Activated CD4-positive, alpha-beta T cell treated with anti-CD3 and anti-CD28 coated beads, Interleukin-2, Interleukin-4, amounts not matched to agents 100 ng/mL and 50 ng/mL, durations not matched to agents 16 hours and 8 hours (primary cell): Measurements from ENCODE around the gene SEC16A.

Source experiments
- DNase-seq: peaks from one replicate; pipeline ENCODE4 v3.0.0-alpha.2; 2020; ENCODE audit warnings: low spot score

The SEC16A gene

GRCh38 chr9:136517950-136518349 lies 35.1 kb upstream of the SEC16A start:
- DNase-seq, result no peak

- DNase-seq, result no peak
Measured at GRCh38 chr9:136517012-136517743, 34.3 kb upstream of the SEC16A start.

- DNase-seq, result no peak
Measured at GRCh38 chr9:136516191-136516654, 33.4 kb upstream of the SEC16A start.

DNA sequence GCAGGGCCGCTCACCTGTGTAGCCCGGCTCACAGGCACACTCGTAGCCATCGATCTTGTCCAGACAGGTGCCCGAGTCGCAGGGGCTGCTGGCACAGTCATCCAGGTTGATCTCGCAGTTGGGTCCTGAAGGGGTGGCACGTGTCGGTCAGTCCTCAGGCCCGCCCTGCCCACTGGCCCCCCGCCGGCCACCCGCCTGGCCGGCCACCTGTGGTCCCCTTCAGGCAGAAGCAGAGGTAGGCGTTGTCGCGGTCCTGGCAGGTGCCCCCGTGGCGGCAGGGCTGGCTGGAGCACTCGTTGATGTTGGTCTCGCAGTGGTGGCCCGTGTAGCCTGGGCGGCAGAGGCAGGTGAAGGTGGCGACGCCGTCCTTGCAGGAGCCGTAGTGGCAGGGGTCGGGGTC lies 32.4 kb upstream of the SEC16A start:
- DNase-seq, result no peak

- no peak for DNase-seq
Measured at GRCh38 chr9:136514022-136514714, 31.3 kb upstream of the SEC16A start.

DNA sequence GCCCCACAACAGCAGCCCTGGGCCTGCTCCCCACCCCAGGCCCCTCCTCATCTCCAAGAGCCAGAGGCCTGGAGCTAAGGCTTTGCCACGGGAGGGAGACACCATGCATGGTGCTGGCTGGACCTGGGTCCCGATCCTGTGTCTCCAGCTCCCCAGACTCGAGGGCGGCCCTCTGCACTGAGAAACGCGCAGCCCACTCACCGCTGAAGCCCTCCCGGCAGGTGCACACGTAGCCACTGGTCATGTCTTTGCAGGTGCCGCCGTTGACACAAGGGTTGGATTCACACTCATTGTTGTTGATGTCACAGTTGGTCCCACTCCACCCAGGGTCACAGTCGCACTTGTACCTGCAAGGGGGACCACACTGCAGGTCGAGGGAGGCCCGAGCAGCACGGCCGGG lies 30.4 kb upstream of the SEC16A start:
- DNase-seq, result no peak

- peak; percentile 19 for DNase-seq
Measured at GRCh38 chr9:136512651-136513071, 29.8 kb upstream of the SEC16A start.

- no peak for DNase-seq
Measured at GRCh38 chr9:136511670-136512592, 29.1 kb upstream of the SEC16A start.

DNA sequence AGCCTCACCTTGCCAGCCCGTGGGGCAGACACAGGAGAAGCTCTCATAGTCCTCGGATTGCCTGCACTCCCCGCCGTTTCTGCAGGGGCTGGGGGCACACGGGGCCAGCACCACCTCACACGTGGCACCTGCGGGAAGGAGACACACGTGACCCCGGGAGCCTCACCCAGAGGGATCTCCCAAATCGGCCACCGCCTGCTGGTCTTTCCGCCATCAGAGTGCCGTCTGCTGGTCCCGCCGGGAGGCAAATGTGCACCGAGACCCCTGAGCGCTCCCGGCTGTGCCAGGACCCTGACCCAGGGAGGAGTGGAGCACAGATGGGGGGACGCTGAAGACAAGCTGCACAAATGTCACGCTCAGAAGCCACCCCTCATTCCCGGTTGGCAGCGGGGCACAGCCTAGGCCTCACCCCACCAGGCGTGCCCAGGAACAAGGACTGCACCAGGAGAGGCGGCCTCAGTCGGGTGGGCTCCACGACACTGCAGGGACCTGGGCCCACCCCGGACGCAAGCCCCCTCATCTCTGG lies 28.4 kb upstream of the SEC16A start:
- no peak for DNase-seq

- DNase-seq, result no peak
Measured at GRCh38 chr9:136510561-136510960, 27.7 kb upstream of the SEC16A start.

DNA sequence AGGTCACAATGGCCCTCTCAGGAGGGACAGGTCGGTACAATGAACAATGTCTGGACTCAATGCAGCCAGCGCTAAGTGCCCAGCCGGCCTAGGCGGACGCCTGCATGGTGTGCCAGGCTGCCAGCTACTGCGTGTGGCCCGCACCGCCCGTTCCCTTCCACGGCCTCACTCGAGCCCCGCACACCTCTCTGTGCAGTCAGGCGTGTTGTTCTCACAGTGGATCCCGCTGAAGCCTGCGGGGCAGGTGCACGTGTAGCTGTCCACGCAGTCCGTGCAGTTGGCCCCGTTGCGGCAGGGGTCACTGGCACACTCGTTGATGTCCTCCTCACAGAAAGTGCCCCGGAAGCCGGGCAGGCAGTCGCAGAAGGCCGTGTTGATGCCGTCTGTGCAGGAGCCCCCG lies 26.7 kb upstream of the SEC16A start:
- no peak for DNase-seq

DNA sequence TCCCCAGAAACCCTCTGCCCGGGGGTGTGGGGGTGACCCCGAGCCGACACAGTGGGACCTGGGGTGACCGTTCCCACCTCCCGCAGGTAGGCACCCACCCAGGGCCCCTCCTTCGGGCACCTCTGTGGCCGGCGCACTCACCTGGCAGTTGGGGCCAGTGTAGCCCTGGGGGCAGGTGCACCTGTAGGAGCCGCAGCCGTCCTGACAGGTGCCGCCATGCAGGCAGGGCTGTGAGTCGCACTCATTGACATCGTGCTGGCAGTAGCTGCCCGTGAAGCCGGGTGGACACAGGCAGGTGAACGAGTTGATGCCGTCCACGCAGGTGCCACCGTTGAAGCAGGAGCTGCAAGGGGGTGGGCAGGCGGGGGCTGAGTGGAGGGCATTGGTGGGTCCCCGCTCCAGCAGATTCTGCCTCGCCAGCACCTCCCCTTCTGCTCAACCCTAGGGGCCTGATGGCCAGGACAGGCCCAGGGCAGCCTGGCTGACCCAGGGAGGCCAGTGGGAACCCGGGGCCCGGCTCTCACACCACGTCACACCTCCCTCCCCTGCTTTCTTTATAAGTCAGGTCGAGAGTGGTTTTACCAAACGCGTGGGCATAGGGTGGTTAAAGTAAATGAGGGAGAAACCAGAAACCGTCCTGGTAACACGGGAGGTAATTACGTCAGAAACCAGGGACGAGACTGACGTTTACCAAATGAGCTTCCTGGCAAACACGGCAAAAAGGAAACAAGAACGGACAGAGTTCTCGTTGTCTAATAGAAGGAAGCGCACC lies 26.1 kb upstream of the SEC16A start:
- DNase-seq, result peak; percentile 22

GRCh38 chr9:136507992-136508375 lies 25.1 kb upstream of the SEC16A start:
- no peak for DNase-seq

- no peak for DNase-seq
Measured at GRCh38 chr9:136507221-136507991, 24.6 kb upstream of the SEC16A start.

- no peak for DNase-seq
Measured at GRCh38 chr9:136506425-136506824, 23.6 kb upstream of the SEC16A start.

- no peak for DNase-seq
Measured at GRCh38 chr9:136505406-136506403, 22.9 kb upstream of the SEC16A start.

DNA sequence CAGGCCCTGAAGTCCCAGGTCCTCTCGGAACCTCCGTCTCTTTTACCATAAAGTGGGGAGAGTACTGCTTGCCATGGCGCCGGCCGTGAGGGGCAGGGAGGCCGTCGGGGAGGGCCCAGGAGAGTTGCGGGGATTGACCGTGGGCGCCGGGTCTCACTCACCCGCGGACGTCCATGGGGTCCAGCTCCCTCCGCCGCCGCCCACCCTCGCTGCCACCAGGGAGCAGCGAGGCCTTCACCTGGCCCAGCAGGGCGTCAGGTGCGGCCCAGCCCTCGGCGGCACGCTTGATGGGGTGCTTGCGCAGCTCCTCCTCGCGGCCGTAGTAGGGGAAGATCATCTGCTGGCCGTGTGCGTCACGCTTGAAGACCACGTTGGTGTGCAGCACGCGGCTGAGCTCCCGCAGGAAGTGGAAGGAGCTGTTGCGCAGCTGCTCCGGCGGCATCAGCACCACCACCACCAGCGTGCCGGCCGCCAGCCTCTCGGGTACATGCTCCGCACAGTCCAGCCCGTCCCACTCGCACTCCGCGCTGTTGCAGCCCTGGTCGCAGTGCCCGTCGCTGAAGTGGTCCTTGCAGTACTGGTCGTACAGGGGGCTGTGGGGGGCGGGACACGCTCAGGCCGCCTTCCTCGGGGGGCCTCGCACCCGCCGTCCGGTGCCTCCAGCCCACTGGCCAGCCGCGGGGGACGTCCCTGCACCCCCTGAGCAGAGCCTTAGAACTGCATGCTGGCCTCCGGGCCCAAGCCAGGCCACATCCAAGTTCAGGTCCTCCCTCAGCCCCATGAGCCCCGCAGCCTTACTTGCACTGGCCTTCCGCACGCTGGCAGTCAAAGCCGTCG lies 21.9 kb upstream of the SEC16A start:
- no peak for DNase-seq

GRCh38 chr9:136502940-136503550 lies 20.2 kb upstream of the SEC16A start:
- DNase-seq, result no peak
